Esophagus (tissue), 2 donors: ENCODE results near the gene DNAJC3. TPM values are rescaled to one million over a fixed set of nuclear protein-coding genes. Genes with fewer than 3 reads are reported as not detected.

Source experiments
- H3K27ac ChIP-seq, 2 donors: one replicate each; pipeline ENCODE4 v1.5.1; 2013; ENCODE audit warnings: low read depth in 2 of 2, mild to moderate bottlenecking in 2 of 2, inconsistent platforms in 1 of 2, low read length in 1 of 2, moderate library complexity in 1 of 2
- H3K27me3 ChIP-seq, 2 donors: one replicate each; pipeline ENCODE4 v1.6.1; 2013; ENCODE audit warnings: low read length in 2 of 2, control low read depth in 1 of 2, mild to moderate bottlenecking in 1 of 2; ENCODE audit not compliant: insufficient read depth in 2 of 2, control insufficient read depth in 1 of 2
- H3K36me3 ChIP-seq, 2 donors: one replicate each; pipeline ENCODE4 v1.6.1; 2013; ENCODE audit warnings: low read length in 1 of 2; ENCODE audit not compliant: control insufficient read depth in 2 of 2, insufficient read depth in 2 of 2
- H3K4me1 ChIP-seq, 2 donors: one replicate each; pipeline ENCODE4 v1.6.1; 2013; ENCODE audit warnings: low read length in 1 of 2; ENCODE audit not compliant: control insufficient read depth in 2 of 2, insufficient read depth in 2 of 2
- H3K4me3 ChIP-seq, 2 donors: one replicate each; pipeline ENCODE4 v1.5.1; 2013; ENCODE audit warnings: low read length in 2 of 2, mild to moderate bottlenecking in 2 of 2, low read depth in 1 of 2, moderate library complexity in 1 of 2
- H3K9me3 ChIP-seq, 2 donors: one replicate each; pipeline ENCODE4 v1.6.1; 2013; ENCODE audit warnings: mild to moderate bottlenecking in 2 of 2, low read depth in 1 of 2, low read length in 1 of 2, moderate library complexity in 1 of 2; ENCODE audit not compliant: control insufficient read depth in 2 of 2, insufficient read depth in 1 of 2
- WGBS, 2 donors: extraction: QIAGEN DNeasy Blood & Tissue Kit; methylation state at CpG; one replicate each; pipeline ENCODE4 v1.1.7; 2013; 5-methylcytosine and 5-hydroxymethylcytosine counted together
- polyA plus RNA-seq, 2 donors: library from polyadenylated mRNA; stranded (reverse); fragments of 200-250 nt; gene quantifications; one replicate each; pipeline ENCODE4 v1.2.3, GENCODE V29; 2013
- donor health status: healthy with polysubstance abuse.
- donor health status: Bipolar disorder and iron deficiency.

The DNAJC3 gene
- polyA plus RNA-seq, 2 donors: 7.0 to 8.9 TPM

DNA sequence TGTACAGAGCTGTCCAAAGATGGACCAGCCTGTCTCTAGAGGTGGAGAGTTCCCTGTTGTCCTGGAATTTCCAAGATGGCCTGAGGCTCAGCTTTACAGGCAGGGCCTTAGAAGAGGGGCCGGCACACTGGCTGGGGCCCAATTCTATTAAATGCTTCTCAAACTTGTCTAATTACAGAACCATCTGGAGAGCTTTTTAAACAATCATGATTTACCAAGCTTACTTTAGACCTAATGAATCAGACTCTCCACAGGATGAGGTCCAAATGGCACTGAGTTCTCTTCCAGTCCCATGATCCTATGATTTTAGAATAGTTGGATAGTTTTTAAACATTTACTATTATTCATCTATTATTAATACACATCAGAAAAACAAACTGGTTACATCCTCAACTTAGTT lies 123.5 kb downstream of the DNAJC3 start:
- Histone ChIP-seq H3K36me3 (peaks cover 0 to 2% of the 10 kb centered on the region in 2 donors), H3K27ac (no peak overlapping the region), H3K4me1 (no peaks in the 10 kb centered on the region), H3K27me3 (no peaks in the 10 kb centered on the region), H3K4me3 (no peak overlapping the region), H3K9me3 (no peaks in the 10 kb centered on the region)
- WGBS, 2 donors: 52 to 68% methylated on average over 1 of the region's 1 CpG

DNA sequence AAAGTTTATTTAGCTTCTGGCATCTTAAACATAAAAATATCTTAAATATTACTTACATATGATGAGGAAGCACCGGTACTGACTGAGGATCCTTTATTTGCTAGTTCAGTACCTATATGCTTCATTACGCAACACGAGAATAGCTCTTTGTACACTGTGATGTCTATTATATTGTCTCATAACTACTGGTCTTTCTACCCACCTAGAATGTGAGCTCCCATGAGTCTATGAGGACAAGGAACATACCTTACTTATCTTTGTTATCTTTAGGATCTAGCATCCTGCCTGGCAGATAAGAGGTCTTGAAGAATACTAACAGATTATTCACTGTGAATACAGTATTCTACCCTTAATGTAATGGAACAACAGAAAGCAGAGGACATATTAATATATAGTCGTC lies 124.9 kb downstream of the DNAJC3 start:
- Histone ChIP-seq H3K4me1 (no peaks in the 10 kb centered on the region), H3K9me3 (no peaks in the 10 kb centered on the region), H3K27me3 (no peaks in the 10 kb centered on the region), H3K27ac (no peak overlapping the region), H3K4me3 (no peak overlapping the region), H3K36me3 (peaks cover 0 to 2% of the 10 kb centered on the region in 2 donors)
- WGBS, 2 donors: 96 to 97% methylated on average over 4 of the region's 4 CpGs

DNA sequence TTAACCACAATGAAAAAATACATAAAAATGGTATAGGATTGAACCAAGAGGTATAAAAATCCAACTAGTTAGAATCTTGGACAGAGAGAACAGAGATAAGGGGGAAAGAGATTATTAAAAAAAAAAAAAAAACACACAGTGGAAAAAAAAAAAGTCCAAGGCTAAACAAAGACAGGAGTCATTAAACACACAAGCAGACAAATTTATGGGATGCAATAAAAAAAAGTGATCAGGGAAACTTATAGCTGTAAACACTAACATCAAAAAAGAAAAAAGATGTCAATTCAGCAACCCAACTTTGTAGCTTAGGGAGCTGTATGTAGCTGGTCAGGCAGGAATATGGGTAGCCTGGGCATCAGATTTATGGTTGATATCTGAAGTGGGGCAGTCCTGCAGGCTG lies 129.0 kb downstream of the DNAJC3 start:
- Histone ChIP-seq H3K4me1 (no peaks in the 10 kb centered on the region), H3K27ac (no peak overlapping the region), H3K9me3 (peaks cover 3 to 4% of the 10 kb centered on the region in 2 donors), H3K36me3 (no peaks in the 10 kb centered on the region), H3K4me3 (no peak overlapping the region), H3K27me3 (no peaks in the 10 kb centered on the region)

DNA sequence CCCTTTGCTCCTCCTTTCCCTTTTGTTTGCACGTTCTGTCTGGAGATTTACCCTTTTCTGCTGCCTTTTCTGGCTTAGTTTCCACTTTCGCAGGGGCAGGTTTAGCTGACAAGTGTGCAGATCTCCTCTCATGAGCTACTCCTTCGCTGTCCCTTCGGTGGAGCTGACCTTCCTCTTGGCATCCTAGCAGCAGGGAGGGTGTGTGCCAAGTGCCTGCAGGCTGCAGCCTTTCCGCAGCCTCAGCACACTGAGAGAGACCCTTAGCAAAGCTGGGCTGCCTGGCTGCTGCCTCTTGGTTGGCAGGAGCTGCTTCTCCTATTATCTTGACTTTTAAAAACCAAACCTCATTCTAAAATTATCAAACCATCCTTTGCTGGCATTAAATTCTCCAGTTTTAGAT lies 132.5 kb downstream of the DNAJC3 start:
- Histone ChIP-seq H3K27ac (no peak overlapping the region), H3K9me3 (peaks cover 3 to 7% of the 10 kb centered on the region in 2 donors), H3K4me1 (no peaks in the 10 kb centered on the region), H3K27me3 (no peaks in the 10 kb centered on the region), H3K4me3 (no peak overlapping the region), H3K36me3 (no peaks in the 10 kb centered on the region)
- 88% methylated on average over 5 of the region's 5 CpGs for WGBS, 2 donors

- peaks cover 0 to 3% of the 10 kb centered on the region in 2 donors for H3K36me3 ChIP-seq
- no peak overlapping the region for H3K27ac ChIP-seq
- H3K4me1 ChIP-seq: no peaks in the 10 kb centered on the region
- WGBS, 2 donors: 88 to 90% methylated on average over 3 of the region's 3 CpGs
- H3K9me3 ChIP-seq: peaks cover 3 to 7% of the 10 kb centered on the region in 2 donors
- H3K4me3 ChIP-seq: no peak overlapping the region
- no peaks in the 10 kb centered on the region for H3K27me3 ChIP-seq
Measured at GRCh38 chr13:95813139-95813538, 136.2 kb downstream of the DNAJC3 start.

GRCh38 chr13:95814495-95814894 lies 137.6 kb downstream of the DNAJC3 start:
- H3K9me3 ChIP-seq: peaks cover under 1 to 4% of the 10 kb centered on the region in 2 donors
- H3K36me3 ChIP-seq: peaks cover 0 to 3% of the 10 kb centered on the region in 2 donors
- no peaks in the 10 kb centered on the region for H3K4me1 ChIP-seq
- 94 to 96% methylated on average over 1 of the region's 1 CpG for WGBS, 2 donors
- no peak overlapping the region for H3K27ac ChIP-seq
- no peaks in the 10 kb centered on the region for H3K27me3 ChIP-seq
- H3K4me3 ChIP-seq: no peak overlapping the region

- no peaks in the 10 kb centered on the region for H3K4me1 ChIP-seq
- H3K4me3 ChIP-seq: no peak overlapping the region
- no peaks in the 10 kb centered on the region for H3K9me3 ChIP-seq
- H3K36me3 ChIP-seq: no peaks in the 10 kb centered on the region
- no peaks in the 10 kb centered on the region for H3K27me3 ChIP-seq
- H3K27ac ChIP-seq: no peak overlapping the region
- WGBS, 2 donors: 93 to 95% methylated on average over 5 of the region's 5 CpGs
Measured at GRCh38 chr13:95822303-95822702, 145.4 kb downstream of the DNAJC3 start.

DNA sequence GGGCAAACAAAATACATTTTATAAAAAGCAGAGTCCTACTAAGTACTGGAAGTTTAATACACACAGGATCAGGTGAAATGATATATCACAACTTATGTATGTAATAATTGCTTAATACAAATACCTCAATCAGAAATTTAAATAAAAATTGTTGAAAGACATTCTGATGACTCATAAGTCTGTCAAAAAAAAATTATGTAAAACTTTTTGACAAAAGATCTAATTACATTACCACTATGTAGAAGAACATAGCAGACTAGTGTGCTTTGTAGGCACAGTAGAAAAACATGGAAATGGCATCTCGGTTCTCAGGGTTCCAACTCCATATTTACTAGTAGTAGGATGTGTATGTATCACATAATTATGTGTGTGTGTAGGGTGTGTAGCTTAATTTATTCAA lies 156.2 kb downstream of the DNAJC3 start:
- Histone ChIP-seq H3K4me1 (no peaks in the 10 kb centered on the region), H3K27ac (no peak overlapping the region), H3K27me3 (no peaks in the 10 kb centered on the region), H3K4me3 (no peak overlapping the region), H3K36me3 (no peaks in the 10 kb centered on the region), H3K9me3 (no peaks in the 10 kb centered on the region)
- 73 to 83% methylated on average over 1 of the region's 1 CpG for WGBS, 2 donors

DNA sequence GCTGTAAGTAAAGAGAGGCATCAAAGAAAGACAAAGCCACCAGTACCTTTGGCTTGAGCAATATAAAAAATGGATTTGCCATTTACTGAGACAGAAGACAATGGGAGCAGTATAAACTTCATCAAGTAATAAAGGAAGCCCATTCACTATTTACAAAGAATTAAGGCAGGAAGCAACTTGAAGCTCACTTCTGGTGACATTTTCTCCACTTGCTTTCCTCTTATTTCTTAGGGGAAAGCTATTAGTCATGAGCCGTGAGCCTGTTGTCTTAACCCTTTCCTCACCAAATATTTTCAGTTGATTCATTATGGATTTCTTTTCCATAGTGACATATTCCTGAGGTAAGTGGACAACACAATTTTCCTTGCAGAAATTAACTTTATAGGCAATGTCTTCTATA lies 156.8 kb downstream of the DNAJC3 start:
- Histone ChIP-seq H3K36me3 (no peaks in the 10 kb centered on the region), H3K9me3 (no peaks in the 10 kb centered on the region), H3K27me3 (no peaks in the 10 kb centered on the region), H3K4me1 (no peaks in the 10 kb centered on the region), H3K27ac (no peak overlapping the region), H3K4me3 (no peak overlapping the region)
- WGBS, 2 donors: 4 to 13% methylated on average over 1 of the region's 1 CpG

GRCh38 chr13:95834134-95834765 lies 157.3 kb downstream of the DNAJC3 start:
- Histone ChIP-seq H3K27ac (no peak overlapping the region), H3K4me1 (no peaks in the 10 kb centered on the region), H3K36me3 (no peaks in the 10 kb centered on the region), H3K27me3 (no peaks in the 10 kb centered on the region), H3K9me3 (no peaks in the 10 kb centered on the region), H3K4me3 (no peak overlapping the region)
- 19% methylated on average over 3 of the region's 3 CpGs for WGBS, 2 donors
